GM18498 (cell line): ENCODE results near the gene ZNF785.
"Not testable (repeated sequence)": the region's sequence is repeated elsewhere in the genome, so short reads cannot be mapped to it uniquely, and the experiment has no call there.

ENCODE experiments used
- ATAC-seq: cut with Tn5 transposase; IDR thresholded peaks from one replicate; pipeline ENCODE4 v1.9.1; 2021; ENCODE audit warnings: mild to moderate bottlenecking, moderate library complexity; ENCODE audit not compliant: unreplicated experiment

ZNF785 gene

GRCh38 chr16:30603945-30604315, 18.4 kb upstream of the ZNF785 start:
- no peak for ATAC-seq

DNA sequence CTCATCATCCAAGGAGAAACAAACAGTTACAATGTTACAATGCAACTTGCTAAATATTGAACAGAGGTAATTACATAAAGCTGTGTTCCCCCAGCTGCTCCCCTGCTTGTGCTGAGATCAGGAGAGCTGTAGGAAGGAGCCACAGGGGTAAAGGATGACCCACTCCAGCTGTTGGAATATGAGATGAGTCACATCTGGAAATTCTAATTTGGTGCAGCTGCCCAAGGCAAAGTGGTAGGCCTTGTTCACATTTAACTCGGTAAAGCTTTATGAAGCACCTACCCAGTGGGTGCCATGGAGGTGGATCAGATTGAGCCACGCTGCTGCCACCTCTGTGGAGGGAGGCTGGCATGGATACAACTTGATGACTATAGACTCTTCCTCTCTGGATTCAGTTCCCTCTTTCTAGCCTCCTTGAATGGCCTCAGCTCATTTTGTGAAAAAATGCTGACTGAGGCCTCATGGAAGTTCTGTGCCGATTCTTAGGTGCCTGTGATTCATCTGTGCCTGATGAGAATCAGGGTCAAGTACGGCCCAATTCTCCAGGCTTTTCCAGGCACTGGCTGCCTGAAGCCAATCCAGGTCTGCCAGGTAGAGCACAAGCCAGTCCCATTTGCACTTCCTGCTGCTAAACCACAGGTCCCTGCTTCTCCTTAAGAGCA, 17.2 kb upstream of the ZNF785 start:
- ATAC-seq = no peak

DNA sequence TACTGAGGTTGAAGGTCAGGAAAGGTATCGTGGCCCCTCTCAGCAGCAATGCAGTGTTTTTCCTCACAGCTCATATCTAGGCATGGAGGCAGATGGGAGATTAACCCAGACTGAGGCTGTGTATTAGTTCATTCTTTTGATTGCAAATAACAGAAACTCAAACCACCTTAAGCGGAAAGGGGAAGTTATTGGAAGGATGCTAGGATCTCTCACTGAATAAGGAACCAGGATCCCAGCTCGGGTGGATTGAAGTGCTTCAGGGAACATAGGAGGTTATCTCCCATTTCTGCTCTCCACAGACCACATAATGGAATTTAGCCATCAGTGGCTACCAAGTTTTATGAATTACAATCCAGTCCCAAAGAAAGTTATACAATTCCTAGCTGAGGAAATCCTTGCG, 16.5 kb upstream of the ZNF785 start:
- ATAC-seq = no peak

DNA sequence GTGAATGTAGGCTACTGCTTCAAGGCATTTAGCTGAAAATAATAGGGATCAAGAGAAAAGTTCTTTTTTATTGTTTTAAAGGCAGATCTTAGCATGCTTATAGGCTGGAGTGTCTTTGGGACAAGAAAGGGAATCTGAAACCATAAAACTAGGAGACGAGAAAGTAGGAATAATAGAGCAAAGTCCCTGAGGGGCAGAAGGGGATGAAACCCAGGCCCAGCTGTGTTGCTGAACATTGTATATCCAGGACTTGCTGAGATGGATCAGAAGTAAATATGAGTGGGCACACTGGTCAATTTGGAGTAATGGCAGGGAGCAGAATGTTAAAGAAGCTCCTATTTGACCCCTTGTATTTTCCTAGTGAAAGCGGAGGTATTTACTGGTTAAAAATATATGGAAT, 15.4 kb upstream of the ZNF785 start:
- no peak for ATAC-seq

- ATAC-seq = no peak
These were observed 14.7 kb upstream of the ZNF785 start for GRCh38 chr16:30600215-30600614.

GRCh38 chr16:30592871-30593270, 7.4 kb upstream of the ZNF785 start:
- no peak for ATAC-seq

GRCh38 chr16:30590869-30591268, 5.4 kb upstream of the ZNF785 start:
- not testable (repeated sequence) for ATAC-seq

DNA sequence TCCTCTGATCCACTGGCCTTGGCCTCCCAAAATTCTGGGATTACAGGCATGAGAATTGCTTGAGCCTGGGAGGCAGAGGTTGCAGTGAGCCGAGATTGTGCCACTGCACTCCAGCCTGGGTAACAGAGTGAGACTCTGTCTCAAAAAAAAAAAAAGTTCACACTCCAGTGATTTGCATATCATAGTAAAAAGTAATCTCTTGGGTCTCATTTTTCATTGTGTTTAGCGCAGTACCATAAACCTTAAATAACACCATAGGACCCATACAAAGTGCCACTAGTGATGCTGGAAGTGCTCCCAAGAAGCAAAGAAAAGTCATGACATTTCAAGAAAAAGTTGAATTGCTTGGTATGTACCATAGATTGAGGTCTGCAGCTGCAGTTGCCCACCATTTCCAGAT, 4.1 kb upstream of the ZNF785 start:
- ATAC-seq = not testable (repeated sequence)

DNA sequence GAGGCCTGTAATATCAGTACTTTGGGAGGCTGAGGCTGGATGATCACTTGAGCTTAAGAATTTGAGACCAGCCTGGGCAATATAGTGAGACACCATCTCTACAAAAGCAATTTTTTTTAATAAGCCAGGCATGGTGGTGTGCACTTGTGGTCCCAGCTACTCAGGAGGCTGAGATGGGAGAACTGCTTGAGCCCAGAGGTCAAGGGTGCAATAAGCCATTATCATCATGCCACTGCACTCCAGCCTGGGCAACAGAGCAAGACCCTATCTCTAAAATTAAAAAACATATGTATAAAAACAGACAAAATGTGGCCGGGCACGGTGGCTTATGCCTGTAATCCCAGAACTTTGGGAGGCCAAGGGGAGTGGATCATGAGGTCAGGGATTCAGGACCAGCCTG, 3.2 kb upstream of the ZNF785 start:
- ATAC-seq = no peak

GRCh38 chr16:30585022-30585399, 486 bp downstream of the ZNF785 start:
- ATAC-seq = peak; percentile 43

DNA sequence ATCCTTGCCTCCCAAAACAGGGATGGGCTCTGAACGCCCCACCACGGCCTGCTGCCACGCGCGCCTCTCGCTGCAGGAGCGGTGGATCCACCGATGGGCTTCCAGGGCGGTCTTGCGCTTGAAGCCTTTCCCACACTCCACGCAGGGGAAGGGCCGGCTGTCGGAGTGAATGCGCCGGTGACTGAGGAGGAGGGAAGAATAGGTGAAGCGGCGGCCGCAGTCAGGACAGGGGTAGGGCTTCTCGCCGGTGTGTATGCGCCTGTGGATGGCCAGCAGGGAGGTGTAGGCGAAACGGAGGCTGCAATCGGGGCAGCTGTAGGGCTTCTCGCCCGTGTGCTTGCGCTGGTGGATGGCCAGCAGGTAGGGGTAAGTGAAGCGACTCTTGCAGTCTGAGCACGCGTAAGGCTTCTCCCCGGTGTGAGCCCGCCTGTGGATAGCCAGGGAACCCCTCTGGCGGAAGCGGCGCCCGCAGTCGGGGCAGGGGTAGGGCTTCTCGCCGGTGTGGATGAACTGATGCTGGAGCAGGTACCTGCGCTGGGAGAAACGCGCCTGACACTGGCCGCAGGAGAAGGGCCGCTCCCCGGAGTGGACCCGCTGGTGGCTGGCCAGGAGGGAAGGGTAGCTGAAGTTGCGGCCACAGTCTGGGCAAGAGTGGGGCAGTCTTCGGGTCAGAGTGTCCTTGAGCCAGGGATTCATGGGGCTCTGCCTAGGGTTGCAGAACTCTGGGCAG, 2.7 kb downstream of the ZNF785 start:
- no peak for ATAC-seq

DNA sequence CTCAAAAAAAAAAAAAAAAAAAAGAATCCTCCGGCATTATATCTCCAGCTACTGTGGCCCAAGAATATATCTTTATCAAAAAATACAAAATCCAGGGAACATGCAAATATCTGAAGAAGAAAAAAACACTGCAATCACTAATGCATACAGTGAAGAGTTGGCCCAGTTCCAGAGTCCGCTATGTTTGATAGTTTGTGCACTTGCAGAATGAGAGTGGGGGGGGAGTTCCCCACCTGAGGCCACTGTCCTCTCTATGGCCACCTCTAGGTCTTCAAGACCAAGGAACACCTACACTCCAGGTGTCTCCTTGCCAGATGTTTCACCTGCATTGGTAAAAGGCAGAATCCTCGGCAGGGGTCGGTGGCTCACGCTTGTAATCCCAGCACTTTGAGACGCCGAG, 4.0 kb downstream of the ZNF785 start:
- ATAC-seq = no peak

- no peak for ATAC-seq
These were observed 10.8 kb downstream of the ZNF785 start for GRCh38 chr16:30574678-30575077.

DNA sequence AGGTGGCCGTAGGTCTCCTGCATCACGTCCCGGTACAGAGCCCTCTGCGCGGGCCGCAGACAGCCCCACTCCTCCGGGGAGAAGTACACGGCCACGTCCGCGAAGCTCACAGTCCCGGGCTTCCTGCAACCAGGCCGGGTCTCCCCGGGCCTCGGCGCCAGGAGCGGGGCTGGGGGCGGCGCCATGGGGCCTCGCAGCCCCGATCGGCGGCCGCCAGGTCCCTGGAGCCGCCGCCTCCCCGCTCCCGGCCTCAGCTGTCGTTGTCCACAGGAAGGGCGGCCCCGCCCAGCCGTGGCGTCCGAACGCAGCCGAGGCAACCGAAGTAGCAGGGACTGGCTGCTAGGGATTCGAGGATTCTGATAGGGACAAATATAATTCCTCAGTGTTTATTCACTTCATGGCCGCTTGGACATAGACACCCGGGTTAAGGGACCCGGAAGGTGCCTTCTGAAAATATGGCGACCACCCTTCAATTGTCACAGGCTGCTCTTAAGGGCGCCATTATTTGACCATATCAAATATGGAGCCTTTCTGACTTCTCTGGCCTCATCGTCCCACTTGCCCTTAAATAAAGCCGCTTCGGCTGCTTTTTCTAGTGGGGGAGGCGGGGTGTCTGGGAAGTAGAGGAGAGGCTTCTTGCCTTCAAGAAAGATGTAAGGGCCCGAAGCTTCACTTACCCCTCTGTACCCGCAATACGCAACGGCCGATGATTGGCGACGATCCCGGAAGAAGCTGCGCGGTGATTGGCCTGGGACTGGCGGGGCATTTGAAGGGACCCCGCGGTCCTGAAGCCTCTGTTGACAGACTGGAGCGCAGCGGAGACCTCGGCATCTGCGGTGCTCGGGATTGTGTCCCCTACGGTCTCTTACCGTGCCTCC, 13.8 kb downstream of the ZNF785 start, which contains the start of gene ZNF688:
TSS of gene ZNF688 (minus strand) at position 270 of the 878 bp plus-strand sequence. CDS start at position 185, 85 bp downstream.
- ATAC-seq = peak; percentile 75

GRCh38 chr16:30570636-30571444, 14.7 kb downstream of the ZNF785 start:
- no peak for ATAC-seq

GRCh38 chr16:30569746-30570635, 15.5 kb downstream of the ZNF785 start:
- ATAC-seq = no peak

DNA sequence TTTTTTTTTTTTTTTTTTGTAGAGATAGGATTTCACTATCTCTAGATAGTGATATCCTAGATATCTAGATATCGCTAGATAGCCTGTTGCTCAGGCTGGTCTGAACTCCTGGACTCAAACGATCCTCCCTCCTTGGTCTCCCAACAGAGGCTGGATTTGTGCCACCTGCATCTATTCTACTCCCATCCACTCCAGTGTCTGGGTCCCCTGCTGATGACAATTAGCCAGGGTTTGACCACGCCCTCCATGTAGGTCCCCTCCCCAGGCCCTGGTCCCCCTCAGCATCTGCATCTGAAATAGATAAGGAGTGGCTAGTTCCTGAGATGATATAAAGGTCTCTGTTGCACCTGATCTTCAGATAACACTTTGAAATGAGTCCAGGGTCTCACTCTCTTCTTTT, 16.2 kb downstream of the ZNF785 start:
- ATAC-seq = no peak

DNA sequence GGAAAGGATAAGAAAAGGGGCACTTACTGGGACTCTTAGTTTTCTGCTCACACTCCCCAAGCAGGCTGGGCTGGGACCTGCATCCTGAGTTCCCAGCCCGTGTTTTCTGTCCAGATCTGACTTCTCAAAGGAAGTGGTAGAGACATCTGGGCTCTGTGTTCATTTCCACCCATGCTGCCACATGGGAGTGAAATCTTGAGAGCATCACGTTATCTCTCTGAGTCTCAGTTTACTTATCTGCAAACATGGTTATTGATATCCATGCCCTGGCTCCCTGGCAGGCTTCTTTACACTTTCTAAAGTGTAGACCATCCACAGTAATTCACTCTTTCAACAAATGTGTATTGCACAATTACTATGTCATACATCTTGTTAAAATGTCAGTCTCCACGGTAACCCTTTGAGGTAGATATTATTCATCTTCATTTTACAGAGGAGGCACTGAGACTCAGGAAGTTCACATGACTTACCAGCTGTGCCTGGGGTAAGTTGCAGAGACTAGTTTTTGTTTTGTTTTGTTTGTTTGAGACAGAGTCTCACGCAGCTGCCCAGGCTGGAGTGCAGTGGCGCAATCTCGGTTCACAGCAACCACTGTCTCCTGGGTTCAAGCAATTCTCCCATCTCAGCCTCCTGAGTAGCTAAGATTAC, 17.4 kb downstream of the ZNF785 start:
- no peak for ATAC-seq
